Neural progenitor cell (in vitro differentiated cells): Measurements from ENCODE around the gene ADAM17. TPM values are rescaled to one million over a fixed set of nuclear protein-coding genes. Genes with fewer than 3 reads are reported as not detected.

Source experiments
- DNase-seq: peaks from one replicate; pipeline ENCODE4 v3.0.0-alpha.2; 2016; ENCODE audit warnings: low spot score
- H2AFZ ChIP-seq: fragments of 200-600 bp; sonication (generic); replicated peaks from 2 replicates; pipeline ENCODE4 v1.6.1; 2016; ENCODE audit warnings: antibody characterized with exemption
- H3F3A ChIP-seq: fragments of 200-600 bp; sonication (generic); 2 replicates; pipeline ENCODE4 v1.6.1; 2016; ENCODE audit warnings: antibody characterized with exemption, low read depth
- H3K27ac ChIP-seq: fragments of 200-600 bp; sonication (generic); 2 replicates; pipeline ENCODE4 v1.5.1; 2016; ENCODE audit warnings: mild to moderate bottlenecking
- H3K27me3 ChIP-seq: fragments of 200-600 bp; sonication (generic); 2 replicates; pipeline ENCODE4 v1.6.1; 2016; ENCODE audit warnings: mild to moderate bottlenecking, moderate library complexity
- H3K36me3 ChIP-seq: fragments of 200-600 bp; sonication (generic); 2 replicates; pipeline ENCODE4 v1.5.1; 2016
- H3K4me1 ChIP-seq: fragments of 200-600 bp; sonication (generic); 2 replicates; pipeline ENCODE4 v1.6.1; 2016; ENCODE audit warnings: mixed run types
- H3K4me2 ChIP-seq: fragments of 200-600 bp; sonication (generic); 2 replicates; pipeline ENCODE4 v1.6.1; 2016
- H3K4me3 ChIP-seq: fragments of 200-600 bp; sonication (generic); 2 replicates; pipeline ENCODE4 v1.5.1; 2016
- H3K79me2 ChIP-seq: fragments of 200-600 bp; sonication (generic); 2 replicates; pipeline ENCODE4 v1.6.1; 2016; ENCODE audit warnings: low read depth
- H3K9ac ChIP-seq: fragments of 200-600 bp; sonication (generic); 2 replicates; pipeline ENCODE4 v1.6.1; 2016
- H3K9me3 ChIP-seq: fragments of 200-600 bp; sonication (generic); 2 replicates; pipeline ENCODE4 v1.5.1; 2016; ENCODE audit warnings: low read depth
- H4K20me1 ChIP-seq: fragments of 200-600 bp; sonication (generic); 2 replicates; pipeline ENCODE4 v1.6.1; 2016; ENCODE audit warnings: low read depth
- H3K27ac Mint-ChIP-seq: 3 replicates; pipeline ENCODE4 v1.8.0; 2021; ENCODE audit warnings: mixed read lengths
- H3K27me3 Mint-ChIP-seq: 2 replicates; pipeline ENCODE4 v1.8.0; 2022; ENCODE audit warnings: low read depth, mild to moderate bottlenecking, inconsistent platforms, moderate library complexity, mixed read lengths; ENCODE audit not compliant: insufficient read depth
- H3K36me3 Mint-ChIP-seq: 3 replicates; pipeline ENCODE4 v1.8.0; 2021; ENCODE audit warnings: mixed read lengths
- H3K4me1 Mint-ChIP-seq: 3 replicates; pipeline ENCODE4 v1.8.0; 2021; ENCODE audit warnings: mixed read lengths
- H3K4me3 Mint-ChIP-seq: 3 replicates; pipeline ENCODE4 v1.8.0; 2021; ENCODE audit warnings: mild to moderate bottlenecking, moderate library complexity, mixed read lengths
- H3K9me3 Mint-ChIP-seq: 3 replicates; pipeline ENCODE4 v1.8.0; 2020; ENCODE audit warnings: mixed read lengths
- EZH2 ChIP-seq: fragments of 200-600 bp; sonication (generic); IDR thresholded peaks from 2 replicates; pipeline ENCODE4 v1.6.1; 2017; ENCODE audit warnings: antibody characterized with exemption, mild to moderate bottlenecking, moderate library complexity
- EZH2phosphoT487 ChIP-seq: fragments of 200-600 bp; sonication (generic); IDR thresholded peaks from 2 replicates; pipeline ENCODE4 v1.6.1; 2017; ENCODE audit warnings: antibody characterized with exemption
- total RNA-seq: library from RNA; depleted of rRNA; stranded (reverse); fragments of >200 nt; gene quantifications from 2 replicates; pipeline ENCODE4 v1.2.3, GENCODE V29; 2015; ENCODE audit warnings: low replicate concordance
- TF ChIP-seq, protein P1 (sequence below): fragments of 200-600 bp; sonication (generic); IDR thresholded peaks from 2 replicates; pipeline ENCODE4 v1.5.1; 2017; ENCODE audit warnings: antibody characterized with exemption, mild to moderate bottlenecking

ADAM17 gene
- total RNA-seq, 1 donor from 2014 or later, result 72.1 TPM

DNA sequence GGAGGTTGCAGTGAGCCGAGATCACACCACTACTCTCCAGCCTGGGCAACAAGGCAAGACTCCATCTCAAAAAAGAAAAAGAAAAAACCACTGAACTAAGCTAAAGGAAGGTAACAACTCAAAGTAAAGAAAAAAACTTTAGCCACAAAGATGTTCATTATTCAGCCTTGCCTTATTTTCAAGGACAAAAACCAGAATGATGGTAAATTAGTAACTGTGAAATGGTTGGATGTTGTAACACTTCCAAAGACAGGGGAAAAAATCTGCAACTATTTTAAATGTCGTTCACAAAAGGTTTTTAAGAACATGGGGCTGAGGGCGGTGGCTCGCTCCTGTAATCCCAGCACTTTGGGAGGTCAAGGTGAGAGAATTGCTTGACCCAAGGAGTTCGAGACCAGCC lies 10.1 kb downstream of the ADAM17 start:
- H3K79me2 ChIP-seq, result peaks cover 91% of the 10 kb centered on the region
- no peaks in the 10 kb centered on the region for H3K27me3 Mint-ChIP-seq
- no peak overlapping the region for H3K4me2 ChIP-seq

DNA sequence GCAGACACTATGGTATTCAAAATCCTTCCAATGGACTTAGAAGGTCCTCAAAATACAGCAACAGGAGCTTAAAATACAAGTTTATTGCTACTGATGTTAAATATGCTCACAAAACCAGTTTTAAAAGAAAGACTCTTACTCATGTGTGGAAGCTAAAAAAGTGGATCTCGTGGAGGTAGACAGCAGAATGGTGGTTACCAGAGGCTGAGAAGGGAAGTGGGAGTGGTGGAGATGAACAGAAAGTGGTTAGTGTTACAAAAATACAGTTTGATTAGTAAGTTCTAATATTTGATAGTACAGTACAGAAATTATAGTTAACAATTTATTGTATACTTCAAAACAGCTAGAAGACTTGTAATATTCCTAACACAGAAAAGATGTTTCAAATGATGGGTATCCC lies 12.1 kb downstream of the ADAM17 start:
- H3K9me3 Mint-ChIP-seq, result no peaks in the 10 kb centered on the region
- no peak overlapping the region for H3K4me3 Mint-ChIP-seq
- H3K4me1 Mint-ChIP-seq, result peaks cover 22% of the 10 kb centered on the region
- TF ChIP-seq, protein P1, sequence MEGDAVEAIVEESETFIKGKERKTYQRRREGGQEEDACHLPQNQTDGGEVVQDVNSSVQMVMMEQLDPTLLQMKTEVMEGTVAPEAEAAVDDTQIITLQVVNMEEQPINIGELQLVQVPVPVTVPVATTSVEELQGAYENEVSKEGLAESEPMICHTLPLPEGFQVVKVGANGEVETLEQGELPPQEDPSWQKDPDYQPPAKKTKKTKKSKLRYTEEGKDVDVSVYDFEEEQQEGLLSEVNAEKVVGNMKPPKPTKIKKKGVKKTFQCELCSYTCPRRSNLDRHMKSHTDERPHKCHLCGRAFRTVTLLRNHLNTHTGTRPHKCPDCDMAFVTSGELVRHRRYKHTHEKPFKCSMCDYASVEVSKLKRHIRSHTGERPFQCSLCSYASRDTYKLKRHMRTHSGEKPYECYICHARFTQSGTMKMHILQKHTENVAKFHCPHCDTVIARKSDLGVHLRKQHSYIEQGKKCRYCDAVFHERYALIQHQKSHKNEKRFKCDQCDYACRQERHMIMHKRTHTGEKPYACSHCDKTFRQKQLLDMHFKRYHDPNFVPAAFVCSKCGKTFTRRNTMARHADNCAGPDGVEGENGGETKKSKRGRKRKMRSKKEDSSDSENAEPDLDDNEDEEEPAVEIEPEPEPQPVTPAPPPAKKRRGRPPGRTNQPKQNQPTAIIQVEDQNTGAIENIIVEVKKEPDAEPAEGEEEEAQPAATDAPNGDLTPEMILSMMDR, result no peak
- no peak for TF ChIP-seq EZH2phosphoT487
- no peak for TF ChIP-seq EZH2
- H3K27me3 ChIP-seq, result no peaks in the 10 kb centered on the region
- no peak overlapping the region for H3K4me2 ChIP-seq
- no peak overlapping the region for H3K27ac Mint-ChIP-seq
- peaks cover 7% of the 10 kb centered on the region for H3K36me3 Mint-ChIP-seq
- DNase-seq, result no peak
- H3K4me1 ChIP-seq, result no peaks in the 10 kb centered on the region
- no peak overlapping the region for H2AFZ ChIP-seq
- peaks cover 71% of the 10 kb centered on the region for H3K79me2 ChIP-seq
- H3F3A ChIP-seq, result peaks cover 8% of the 10 kb centered on the region
- no peaks in the 10 kb centered on the region for H3K27me3 Mint-ChIP-seq
- no peak overlapping the region for H3K4me3 ChIP-seq
- no peak overlapping the region for H3K27ac ChIP-seq
- H3K9me3 ChIP-seq, result no peaks in the 10 kb centered on the region
- no peaks in the 10 kb centered on the region for H3K36me3 ChIP-seq
- H4K20me1 ChIP-seq, result peaks cover 69% of the 10 kb centered on the region
- H3K9ac ChIP-seq, result no peak overlapping the region

More for the DNA sequence above, 10.1 kb downstream of the ADAM17 start:
- no peak for DNase-seq
- Histone ChIP-seq H3K9ac (no peak overlapping the region), H3F3A (no peaks in the 10 kb centered on the region), H4K20me1 (peaks cover 86% of the 10 kb centered on the region), H3K4me1 (no peaks in the 10 kb centered on the region), H3K27ac (no peak overlapping the region), H2AFZ (no peak overlapping the region), H3K4me3 (no peak overlapping the region), H3K9me3 (no peaks in the 10 kb centered on the region), H3K36me3 (no peaks in the 10 kb centered on the region), H3K27me3 (no peaks in the 10 kb centered on the region)
- Mint-ChIP-seq H3K9me3 (no peaks in the 10 kb centered on the region), H3K36me3 (peaks cover 4% of the 10 kb centered on the region), H3K4me3 (no peak overlapping the region), H3K4me1 (peaks cover 32% of the 10 kb centered on the region), H3K27ac (no peak overlapping the region)
- TF ChIP-seq EZH2phosphoT487 (no peak), EZH2 (no peak)
- TF ChIP-seq, protein P1, result no peak

DNA sequence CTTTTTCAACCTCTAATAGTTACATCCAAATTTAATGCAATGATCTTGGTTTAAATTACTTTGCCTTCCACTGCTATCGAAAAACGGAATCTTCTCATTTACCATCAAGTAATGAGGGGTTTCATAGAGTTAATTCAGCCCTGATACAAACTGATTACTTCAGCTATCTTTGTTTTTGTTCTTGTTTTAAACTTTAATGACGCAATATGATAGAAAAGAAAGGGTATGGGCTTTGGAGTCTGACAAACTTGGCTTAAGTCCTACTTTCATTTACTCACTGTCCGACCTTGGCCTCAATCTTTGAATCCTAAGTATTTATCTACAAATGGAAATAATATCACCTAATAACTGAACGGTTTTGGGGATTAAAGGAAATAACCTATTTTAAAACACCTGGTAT lies 16.1 kb downstream of the ADAM17 start:
- H3F3A ChIP-seq, result peaks cover 10% of the 10 kb centered on the region
- no peak overlapping the region for H3K4me2 ChIP-seq
- Mint-ChIP-seq H3K4me3 (no peak overlapping the region), H3K27ac (no peak overlapping the region), H3K36me3 (peaks cover 10% of the 10 kb centered on the region), H3K27me3 (no peaks in the 10 kb centered on the region), H3K9me3 (no peaks in the 10 kb centered on the region), H3K4me1 (peaks cover 5% of the 10 kb centered on the region)
- no peaks in the 10 kb centered on the region for H3K4me1 ChIP-seq
- no peaks in the 10 kb centered on the region for H3K9me3 ChIP-seq
- TF ChIP-seq EZH2phosphoT487, result no peak
- TF ChIP-seq, protein P1, result no peak
- no peak for TF ChIP-seq EZH2
- H3K27ac ChIP-seq, result no peak overlapping the region
- DNase-seq, result no peak
- no peak overlapping the region for H2AFZ ChIP-seq
- peaks cover 7% of the 10 kb centered on the region for H3K36me3 ChIP-seq
- no peak overlapping the region for H3K4me3 ChIP-seq
- H3K9ac ChIP-seq, result no peak overlapping the region
- peaks cover 46% of the 10 kb centered on the region for H3K79me2 ChIP-seq
- peaks cover 36% of the 10 kb centered on the region for H4K20me1 ChIP-seq
- no peaks in the 10 kb centered on the region for H3K27me3 ChIP-seq
